Trophoblast cell (in vitro differentiated cells and primary cell): ENCODE measurements around the gene HBA1.

Source experiments
- DNase-seq, 2 donors: peaks; one replicate each; pipeline ENCODE4 v3.0.0-alpha.2; 2016
- H2AFZ ChIP-seq: 2 replicates; pipeline ENCODE4 v1.6.1; 2013; ENCODE audit warnings: low read length, moderate library complexity, mild to moderate bottlenecking; ENCODE audit not compliant: insufficient read depth, poor library complexity
- H2AK5ac ChIP-seq: 2 replicates; pipeline ENCODE4 v1.6.1; 2013; ENCODE audit warnings: mild to moderate bottlenecking, low read length
- H2BK120ac ChIP-seq: 2 replicates; pipeline ENCODE4 v1.6.1; 2013; ENCODE audit warnings: low read length, mild to moderate bottlenecking, moderate library complexity; ENCODE audit not compliant: insufficient read depth, poor library complexity
- H2BK12ac ChIP-seq: 2 replicates; pipeline ENCODE4 v1.6.1; 2013; ENCODE audit warnings: mild to moderate bottlenecking, low read length, moderate library complexity
- H2BK5ac ChIP-seq: 2 replicates; pipeline ENCODE4 v1.6.1; 2013; ENCODE audit warnings: low read length, low read depth, moderate library complexity, mild to moderate bottlenecking; ENCODE audit not compliant: poor library complexity
- H3K14ac ChIP-seq: 2 replicates; pipeline ENCODE4 v1.6.1; 2013; ENCODE audit warnings: mild to moderate bottlenecking, low read length
- H3K18ac ChIP-seq: 2 replicates; pipeline ENCODE4 v1.6.1; 2013; ENCODE audit warnings: mild to moderate bottlenecking, low read length
- H3K23ac ChIP-seq: 2 replicates; pipeline ENCODE4 v1.6.1; 2013; ENCODE audit warnings: low read length
- H3K27ac ChIP-seq: 2 replicates; pipeline ENCODE4 v1.5.1; 2013; ENCODE audit warnings: low read depth, mild to moderate bottlenecking, inconsistent platforms, low read length, moderate library complexity
- H3K27me3 ChIP-seq: 2 replicates; pipeline ENCODE4 v1.6.1; 2013; ENCODE audit warnings: inconsistent platforms, mild to moderate bottlenecking, low read length, moderate library complexity; ENCODE audit not compliant: insufficient read depth
- H3K36me3 ChIP-seq, 2 experiments: 1 replicate in 1 of 2; 2 replicates in 1 of 2; pipeline ENCODE4 v1.6.1; 2013; ENCODE audit warnings: low read length in 2 of 2, mild to moderate bottlenecking in 2 of 2, moderate library complexity in 1 of 2; ENCODE audit not compliant: insufficient read depth in 2 of 2, control insufficient read depth in 1 of 2
- H3K4ac ChIP-seq: 2 replicates; pipeline ENCODE4 v1.6.1; 2013; ENCODE audit warnings: low read depth, mild to moderate bottlenecking, low read length, moderate library complexity
- H3K4me1 ChIP-seq, 2 experiments: 1 replicate in 1 of 2; 2 replicates in 1 of 2; pipeline ENCODE4 v1.6.1; 2013; ENCODE audit warnings: low read length in 2 of 2, mild to moderate bottlenecking in 2 of 2, moderate library complexity in 1 of 2; ENCODE audit not compliant: insufficient read depth in 2 of 2, control insufficient read depth in 1 of 2
- H3K4me2 ChIP-seq: 2 replicates; pipeline ENCODE4 v1.6.1; 2013; ENCODE audit warnings: inconsistent platforms, mild to moderate bottlenecking, low read length, moderate library complexity
- H3K4me3 ChIP-seq: 2 replicates; pipeline ENCODE4 v1.5.1; 2013; ENCODE audit warnings: mild to moderate bottlenecking, low read depth, low read length, inconsistent platforms
- H3K79me1 ChIP-seq: one replicate; pipeline ENCODE4 v1.6.1; 2013; ENCODE audit warnings: low read length
- H3K79me2 ChIP-seq: 2 replicates; pipeline ENCODE4 v1.6.1; 2013; ENCODE audit warnings: low read length, mild to moderate bottlenecking; ENCODE audit not compliant: control insufficient read depth, insufficient read depth, poor library complexity
- H3K9ac ChIP-seq: 2 replicates; pipeline ENCODE4 v1.6.1; 2013; ENCODE audit warnings: mild to moderate bottlenecking, low read length
- H3K9me3 ChIP-seq: 2 replicates; pipeline ENCODE4 v1.6.1; 2013; ENCODE audit warnings: low read depth, mild to moderate bottlenecking, control low read depth, inconsistent platforms, low read length; ENCODE audit not compliant: insufficient read depth
- H4K12ac ChIP-seq: 2 replicates; pipeline ENCODE4 v1.6.1; 2013; ENCODE audit warnings: low read depth, mild to moderate bottlenecking, low read length, moderate library complexity
- H4K8ac ChIP-seq: 2 replicates; pipeline ENCODE4 v1.6.1; 2013; ENCODE audit warnings: low read depth, mild to moderate bottlenecking, low read length, moderate library complexity
- H4K91ac ChIP-seq: one replicate; pipeline ENCODE4 v1.6.1; 2013; ENCODE audit warnings: low read depth, mild to moderate bottlenecking, low read length, moderate library complexity
- WGBS: extraction: QIAGEN DNeasy Blood & Tissue Kit; methylation state at CpG from one replicate; pipeline ENCODE4 v1.1.7; 2013; ENCODE audit warnings: missing lambda C conversion rate; ENCODE audit not compliant: insufficient read length, insufficient coverage; ENCODE audit errors: extremely low coverage; 5-methylcytosine and 5-hydroxymethylcytosine counted together

The HBA1 gene

DNA sequence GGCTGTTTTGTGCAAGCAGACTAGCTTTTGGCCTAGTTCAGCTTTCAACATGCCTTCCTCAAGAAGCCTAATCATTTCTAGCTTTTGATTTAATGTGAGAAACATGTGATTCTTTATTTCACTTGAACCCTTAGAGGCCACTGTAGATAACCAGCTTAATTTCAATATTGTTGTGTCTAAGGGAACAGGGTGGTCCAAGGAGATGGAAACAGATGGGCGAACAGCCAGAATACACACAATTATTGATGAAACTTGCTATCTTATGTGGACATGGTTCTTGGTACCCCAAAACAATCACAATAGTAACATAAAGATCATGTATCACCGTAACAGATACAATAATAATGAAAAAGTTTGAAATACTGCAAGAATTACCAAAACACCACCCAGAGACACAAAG is 42.8 kb upstream of the HBA1 start:
- H2BK120ac ChIP-seq, result no peak overlapping the region
- H3K79me1 ChIP-seq, result peaks cover 4% of the 10 kb centered on the region
- DNase-seq, result no peak
- H3K4ac ChIP-seq, result no peak overlapping the region
- no peak overlapping the region for H3K4me3 ChIP-seq
- no peak overlapping the region for H2AFZ ChIP-seq
- no peak overlapping the region for H3K9ac ChIP-seq
- no peak overlapping the region for H4K12ac ChIP-seq
- H4K8ac ChIP-seq, result no peak overlapping the region
- no peaks in the 10 kb centered on the region for H3K27me3 ChIP-seq
- no peak overlapping the region for H3K18ac ChIP-seq
- no peaks in the 10 kb centered on the region for H3K36me3 ChIP-seq
- no peak overlapping the region for H2BK5ac ChIP-seq
- peaks cover 0 to 2% of the 10 kb centered on the region in 2 experiments for H3K4me1 ChIP-seq
- no peak overlapping the region for H3K23ac ChIP-seq
- no peak overlapping the region for H3K14ac ChIP-seq
- no peak overlapping the region for H3K27ac ChIP-seq
- no CpG with 5 or more reads among the region's 2 CpGs for WGBS
- H2BK12ac ChIP-seq, result no peak overlapping the region
- no peak overlapping the region for H2AK5ac ChIP-seq
- no peak overlapping the region for H4K91ac ChIP-seq
- H3K79me2 ChIP-seq, result peaks cover 2% of the 10 kb centered on the region
- no peak overlapping the region for H3K4me2 ChIP-seq
- H3K9me3 ChIP-seq, result no peaks in the 10 kb centered on the region

DNA sequence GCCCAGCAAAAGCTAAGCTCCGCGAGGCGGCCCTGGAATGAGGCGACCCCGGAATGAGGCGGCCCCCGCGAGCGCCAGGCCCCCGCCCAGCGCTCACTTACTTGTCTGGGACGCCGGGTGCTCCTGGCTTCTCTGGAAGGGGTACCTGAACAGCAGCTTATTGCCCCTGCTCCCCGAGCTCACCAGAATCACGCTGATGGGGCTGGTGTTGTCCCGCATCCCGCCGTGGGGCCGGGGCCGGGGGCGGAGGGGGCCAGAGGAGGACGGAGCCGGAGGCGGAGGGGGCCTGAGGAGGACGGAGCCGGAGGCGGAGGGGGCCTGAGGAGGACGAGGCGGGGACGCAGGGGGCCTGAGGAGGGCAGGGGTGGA is 38.4 kb upstream of the HBA1 start:
- no peak overlapping the region for H2BK12ac ChIP-seq
- H3K4me1 ChIP-seq, result peaks cover 0 to 2% of the 10 kb centered on the region in 2 experiments
- peak overlapping the region; percentile 97 for H3K4ac ChIP-seq
- no peaks in the 10 kb centered on the region for H3K9me3 ChIP-seq
- peak overlapping the region; percentile 57 for H2BK120ac ChIP-seq
- peak overlapping the region; percentile 76 for H2AK5ac ChIP-seq
- peak overlapping the region; percentile 92 for H2AFZ ChIP-seq
- peak overlapping the region; percentile 100 for H4K12ac ChIP-seq
- peak overlapping the region; percentile 81 for H3K4me3 ChIP-seq
- H3K23ac ChIP-seq, result no peak overlapping the region
- no CpG with 5 or more reads among the region's 30 CpGs for WGBS
- peak overlapping the region; percentile 42 for H3K27ac ChIP-seq
- DNase-seq, result peak in 1 of 2 donors; percentile 32
- peak overlapping the region; percentile 93 for H3K9ac ChIP-seq
- peak overlapping the region; percentile 91 for H3K4me2 ChIP-seq
- H4K8ac ChIP-seq, result peak overlapping the region; percentile 98
- H2BK5ac ChIP-seq, result peak overlapping the region; percentile 78
- H3K18ac ChIP-seq, result peak overlapping the region; percentile 93
- H3K79me2 ChIP-seq, result peaks cover 2% of the 10 kb centered on the region
- no peaks in the 10 kb centered on the region for H3K27me3 ChIP-seq
- H3K79me1 ChIP-seq, result peaks cover 6% of the 10 kb centered on the region
- H4K91ac ChIP-seq, result peak overlapping the region; percentile 98
- no peaks in the 10 kb centered on the region for H3K36me3 ChIP-seq
- H3K14ac ChIP-seq, result peak overlapping the region; percentile 96

DNA sequence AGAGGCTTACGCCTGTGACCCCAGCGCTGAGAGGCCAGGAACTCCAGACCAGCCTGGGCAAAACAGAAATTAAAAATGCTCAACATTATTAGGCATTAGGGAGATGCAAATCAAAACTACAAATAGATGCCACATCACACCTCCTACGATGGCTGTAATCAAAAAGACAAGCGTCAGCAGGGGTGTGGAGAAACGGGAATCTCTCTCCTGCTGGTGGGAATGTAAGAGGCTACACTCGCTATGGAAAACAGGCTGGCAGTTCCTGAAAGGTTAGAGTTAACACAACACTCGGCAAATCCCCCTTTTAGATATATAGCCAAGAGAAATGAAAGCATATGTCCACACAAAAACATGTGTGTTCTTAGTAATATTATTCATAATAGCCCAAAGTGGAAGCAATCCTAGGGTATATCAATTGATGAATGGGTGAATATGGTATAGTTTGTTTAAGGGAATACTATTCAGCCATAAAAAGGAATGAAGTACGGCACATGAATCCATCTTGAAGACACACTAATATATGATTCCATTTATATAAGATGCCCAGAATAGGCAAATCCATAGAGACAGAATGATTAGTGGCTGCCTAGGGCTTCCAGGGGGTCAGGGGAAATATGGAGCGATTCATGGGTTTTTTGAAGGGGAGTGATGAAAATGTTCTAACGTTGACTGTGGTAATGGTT is 36.2 kb upstream of the HBA1 start:
- no CpG with 5 or more reads among the region's 10 CpGs for WGBS
- H3K36me3 ChIP-seq, result no peaks in the 10 kb centered on the region
- H3K79me1 ChIP-seq, result peaks cover 6% of the 10 kb centered on the region
- H3K4me1 ChIP-seq, result peaks cover 0 to 2% of the 10 kb centered on the region in 2 experiments
- peak in 1 of 2 donors; percentile 52 for DNase-seq
- no peak overlapping the region for H3K4me2 ChIP-seq
- H2BK120ac ChIP-seq, result no peak overlapping the region
- no peak overlapping the region for H2BK12ac ChIP-seq
- peaks cover 2% of the 10 kb centered on the region for H3K79me2 ChIP-seq
- H4K91ac ChIP-seq, result no peak overlapping the region
- H3K4me3 ChIP-seq, result no peak overlapping the region
- H4K12ac ChIP-seq, result no peak overlapping the region
- H3K27me3 ChIP-seq, result no peaks in the 10 kb centered on the region
- H3K4ac ChIP-seq, result no peak overlapping the region
- H3K9ac ChIP-seq, result no peak overlapping the region
- H2BK5ac ChIP-seq, result no peak overlapping the region
- no peak overlapping the region for H2AK5ac ChIP-seq
- H3K18ac ChIP-seq, result no peak overlapping the region
- H3K27ac ChIP-seq, result no peak overlapping the region
- H2AFZ ChIP-seq, result no peak overlapping the region
- no peak overlapping the region for H3K23ac ChIP-seq
- H4K8ac ChIP-seq, result no peak overlapping the region
- H3K9me3 ChIP-seq, result no peaks in the 10 kb centered on the region
- H3K14ac ChIP-seq, result no peak overlapping the region

GRCh38 chr16:142405-142967 is 34.0 kb upstream of the HBA1 start:
- H2BK5ac ChIP-seq, result no peak overlapping the region
- no peaks in the 10 kb centered on the region for H3K9me3 ChIP-seq
- no peak overlapping the region for H3K4me3 ChIP-seq
- H3K4ac ChIP-seq, result no peak overlapping the region
- no CpG with 5 or more reads among the region's 12 CpGs for WGBS
- no peak overlapping the region for H4K91ac ChIP-seq
- no peak overlapping the region for H4K8ac ChIP-seq
- no peak overlapping the region for H3K14ac ChIP-seq
- no peak for DNase-seq
- no peak overlapping the region for H4K12ac ChIP-seq
- H3K9ac ChIP-seq, result no peak overlapping the region
- H3K79me2 ChIP-seq, result peaks cover 2% of the 10 kb centered on the region
- no peak overlapping the region for H2AK5ac ChIP-seq
- peaks cover 6% of the 10 kb centered on the region for H3K79me1 ChIP-seq
- no peaks in the 10 kb centered on the region for H3K27me3 ChIP-seq
- no peak overlapping the region for H2BK120ac ChIP-seq
- H3K4me1 ChIP-seq, result no peaks in the 10 kb centered on the region
- H3K36me3 ChIP-seq, result no peaks in the 10 kb centered on the region
- no peak overlapping the region for H3K4me2 ChIP-seq
- H2AFZ ChIP-seq, result no peak overlapping the region
- no peak overlapping the region for H3K27ac ChIP-seq
- H3K23ac ChIP-seq, result no peak overlapping the region
- H3K18ac ChIP-seq, result no peak overlapping the region
- no peak overlapping the region for H2BK12ac ChIP-seq
